Esophagus muscularis mucosa (tissue), 4 donors: ENCODE data around the gene CPT1A.

Experiments used
- EP300 ChIP-seq: sonication (generic); formaldehyde crosslinking; IDR thresholded peaks from one replicate; pipeline ENCODE4 v1.6.1; 2017; ENCODE audit warnings: antibody characterized with exemption
- POLR2A ChIP-seq: fragments of 450-650 bp; IDR thresholded peaks from one replicate; pipeline ENCODE4 v1.6.1; 2017; ENCODE audit warnings: antibody characterized with exemption, moderate library complexity, mild to moderate bottlenecking, low read depth
- TF ChIP-seq, protein P1 (sequence below), 3 experiments: fragments of 200-600 bp in 2 of 3; fragments of 450-650 bp in 1 of 3; sonication (generic) in 2 of 3; IDR thresholded peaks; one replicate each; pipeline ENCODE4 v1.5.1; 2017 to 2019; ENCODE audit warnings: antibody characterized with exemption in 3 of 3, mild to moderate bottlenecking in 2 of 3, moderate library complexity in 1 of 3

DNA sequence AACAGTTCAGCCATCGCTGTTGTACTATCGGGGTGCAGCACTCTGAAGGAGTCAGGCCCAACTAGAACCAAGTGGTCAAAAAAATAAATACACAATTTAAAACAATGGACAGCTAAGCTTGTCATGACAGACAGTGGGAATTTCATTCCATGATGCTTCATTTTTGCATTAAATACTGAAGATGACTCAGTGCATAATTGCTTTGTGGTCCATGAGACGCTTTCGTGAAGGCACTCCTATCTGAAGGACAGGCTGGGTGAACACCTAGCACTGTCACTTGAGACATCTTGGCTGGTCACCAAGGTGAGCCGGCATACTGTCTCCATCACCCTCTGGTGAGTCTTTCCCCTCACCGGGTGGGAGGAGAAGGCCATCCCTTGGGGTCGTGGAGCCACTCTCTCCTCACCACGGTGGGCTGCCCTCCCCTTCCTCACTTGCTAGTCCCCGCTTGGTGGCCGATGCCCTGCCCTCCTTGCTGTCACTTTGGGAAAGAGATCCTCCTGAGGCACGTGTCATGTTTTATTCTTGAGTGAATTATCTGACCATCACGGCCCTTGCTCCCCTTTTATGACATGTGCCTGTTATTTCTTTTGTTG is 85.4 kb downstream of the CPT1A start:
- TF ChIP-seq, protein P1, sequence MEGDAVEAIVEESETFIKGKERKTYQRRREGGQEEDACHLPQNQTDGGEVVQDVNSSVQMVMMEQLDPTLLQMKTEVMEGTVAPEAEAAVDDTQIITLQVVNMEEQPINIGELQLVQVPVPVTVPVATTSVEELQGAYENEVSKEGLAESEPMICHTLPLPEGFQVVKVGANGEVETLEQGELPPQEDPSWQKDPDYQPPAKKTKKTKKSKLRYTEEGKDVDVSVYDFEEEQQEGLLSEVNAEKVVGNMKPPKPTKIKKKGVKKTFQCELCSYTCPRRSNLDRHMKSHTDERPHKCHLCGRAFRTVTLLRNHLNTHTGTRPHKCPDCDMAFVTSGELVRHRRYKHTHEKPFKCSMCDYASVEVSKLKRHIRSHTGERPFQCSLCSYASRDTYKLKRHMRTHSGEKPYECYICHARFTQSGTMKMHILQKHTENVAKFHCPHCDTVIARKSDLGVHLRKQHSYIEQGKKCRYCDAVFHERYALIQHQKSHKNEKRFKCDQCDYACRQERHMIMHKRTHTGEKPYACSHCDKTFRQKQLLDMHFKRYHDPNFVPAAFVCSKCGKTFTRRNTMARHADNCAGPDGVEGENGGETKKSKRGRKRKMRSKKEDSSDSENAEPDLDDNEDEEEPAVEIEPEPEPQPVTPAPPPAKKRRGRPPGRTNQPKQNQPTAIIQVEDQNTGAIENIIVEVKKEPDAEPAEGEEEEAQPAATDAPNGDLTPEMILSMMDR (IDR thresholded peaks at IDR 0.05): no peak
- no peak for TF ChIP-seq POLR2A
- no peak for TF ChIP-seq EP300
